ENCODE data around the gene ZFYVE9.
"Not testable (repeated sequence)": the region's sequence is repeated elsewhere in the genome, so short reads cannot be mapped to it uniquely, and the experiment has no call there.

Gene ZFYVE9

GRCh38 chr1:52166996-52167753 is 25.3 kb downstream of the ZFYVE9 start:
- no peak for TF ChIP-seq CTCF (IDR thresholded peaks at IDR 0.05; ENCODE audit: insufficient read depth, low read depth, low read length, missing control alignments)
- DNase-seq (ENCODE audit: low read depth) = no peak
- H3K4me3 ChIP-seq (ENCODE audit: low read depth, low read length) = no peak overlapping the region

- H3K4me3 ChIP-seq (ENCODE audit: low read depth, low read length) = no peak overlapping the region
- no peak for DNase-seq (ENCODE audit: low read depth)
- TF ChIP-seq CTCF (IDR thresholded peaks at IDR 0.05; ENCODE audit: insufficient read depth, low read depth, low read length, missing control alignments) = no peak
Measured at GRCh38 chr1:52168373-52169080, 26.6 kb downstream of the ZFYVE9 start.

- H3K4me3 ChIP-seq (ENCODE audit: low read depth, low read length); DNase-seq (ENCODE audit: low read depth): not testable (repeated sequence)
Measured at GRCh38 chr1:52171149-52171548, 29.3 kb downstream of the ZFYVE9 start.

GRCh38 chr1:52179073-52179472 is 37.2 kb downstream of the ZFYVE9 start:
- DNase-seq (ENCODE audit: low read depth) = no peak
- no peak for TF ChIP-seq CTCF (IDR thresholded peaks at IDR 0.05; ENCODE audit: insufficient read depth, low read depth, low read length, missing control alignments)
- H3K4me3 ChIP-seq (ENCODE audit: low read depth, low read length) = no peak overlapping the region

- DNase-seq (ENCODE audit: low read depth) = no peak
- H3K4me3 ChIP-seq (ENCODE audit: low read depth, low read length) = no peak overlapping the region
- TF ChIP-seq CTCF (IDR thresholded peaks at IDR 0.05; ENCODE audit: insufficient read depth, low read depth, low read length, missing control alignments) = no peak
Measured at GRCh38 chr1:52180176-52180575, 38.3 kb downstream of the ZFYVE9 start.

GRCh38 chr1:52181759-52182158 is 39.9 kb downstream of the ZFYVE9 start:
- not testable (repeated sequence) for H3K4me3 ChIP-seq (ENCODE audit: low read depth, low read length); DNase-seq (ENCODE audit: low read depth)

GRCh38 chr1:52182328-52182727 is 40.4 kb downstream of the ZFYVE9 start:
- DNase-seq (ENCODE audit: low read depth); H3K4me3 ChIP-seq (ENCODE audit: low read depth, low read length): not testable (repeated sequence)

GRCh38 chr1:52182874-52183400 is 41.0 kb downstream of the ZFYVE9 start:
- TF ChIP-seq CTCF (IDR thresholded peaks at IDR 0.05; ENCODE audit: insufficient read depth, low read depth, low read length, missing control alignments) = no peak
- no peak for DNase-seq (ENCODE audit: low read depth)
- H3K4me3 ChIP-seq (ENCODE audit: low read depth, low read length) = no peak overlapping the region
